ENCODE results near the gene HBQ1.
"Not testable (repeated sequence)": the region's sequence is repeated elsewhere in the genome, so short reads cannot be mapped to it uniquely, and the experiment has no call there.

Gene HBQ1

DNA sequence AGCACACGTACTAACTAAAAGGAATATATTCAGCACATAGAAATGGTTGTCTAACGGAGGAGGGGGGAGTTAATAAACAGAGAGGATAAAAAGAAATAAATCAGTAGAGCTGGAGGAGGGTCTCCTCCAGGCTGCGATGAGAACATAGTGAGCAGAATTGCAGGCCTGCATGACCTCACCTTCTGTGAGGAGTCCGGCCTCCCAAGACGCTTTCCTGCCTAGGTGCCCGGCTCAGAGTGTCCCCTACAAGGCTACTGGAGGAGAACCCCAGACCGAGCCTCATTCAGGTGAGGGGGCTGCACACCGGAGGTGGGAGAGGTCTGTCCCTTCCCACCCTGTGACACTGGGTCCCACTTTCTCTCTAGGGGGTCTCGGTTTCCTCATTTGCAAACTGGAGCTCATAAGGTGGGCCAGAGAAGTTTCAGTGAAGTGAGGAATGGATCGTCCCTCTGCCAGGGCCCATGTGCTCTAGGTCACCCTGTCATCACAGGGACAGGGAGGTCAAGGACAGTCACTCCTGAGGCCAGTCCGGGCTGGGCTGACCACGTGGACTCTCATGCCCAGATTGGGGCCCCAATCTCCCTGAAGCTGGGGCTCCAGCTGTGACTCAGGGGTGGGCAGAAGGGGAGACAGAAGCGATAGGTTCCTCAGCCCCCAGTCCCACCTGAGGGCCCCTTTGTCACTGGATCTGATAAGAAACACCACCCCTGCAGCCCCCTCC, 17.8 kb upstream of the HBQ1 start:
- DNase-seq, result no peak

DNA sequence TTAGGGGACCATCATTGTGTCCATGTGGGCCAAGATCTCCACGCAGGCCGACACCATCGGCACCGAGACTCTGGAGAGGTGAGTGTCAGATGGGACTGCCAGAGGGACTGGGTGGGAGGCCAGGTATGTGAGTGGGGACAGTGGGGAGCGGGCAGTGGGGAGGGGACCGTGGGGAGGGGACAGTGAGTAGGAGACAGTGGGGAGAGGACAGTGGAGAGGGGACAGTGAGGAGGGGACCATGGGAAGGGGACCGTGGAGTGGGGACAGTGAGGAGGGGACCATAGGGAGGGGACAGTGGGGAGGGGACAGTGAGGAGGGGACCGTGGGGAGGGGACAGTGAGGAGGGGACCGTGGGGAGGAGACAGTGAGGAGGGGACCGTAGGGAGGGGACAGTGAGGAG, 17.1 kb upstream of the HBQ1 start:
- not testable (repeated sequence) for DNase-seq

DNA sequence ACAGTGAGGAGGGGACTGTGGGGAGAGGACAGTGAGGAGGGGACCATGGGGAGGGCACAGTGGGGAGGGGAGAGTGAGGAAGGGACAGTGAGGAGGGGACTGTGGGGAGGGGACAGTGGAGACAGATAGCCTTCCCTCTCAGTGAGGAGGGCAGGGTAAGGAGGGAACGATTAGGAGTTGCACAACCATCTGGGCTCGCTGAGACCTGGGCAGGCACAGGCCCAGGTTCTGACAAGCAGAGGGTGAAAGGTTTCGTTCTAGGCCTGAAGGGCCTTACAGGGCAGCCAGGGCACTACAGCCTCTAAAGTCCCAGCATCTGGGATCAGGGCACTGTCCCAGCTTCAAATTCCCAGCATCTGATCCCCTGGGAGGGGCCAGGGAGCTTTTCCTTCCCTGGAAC, 16.6 kb upstream of the HBQ1 start:
- not testable (repeated sequence) for DNase-seq

DNA sequence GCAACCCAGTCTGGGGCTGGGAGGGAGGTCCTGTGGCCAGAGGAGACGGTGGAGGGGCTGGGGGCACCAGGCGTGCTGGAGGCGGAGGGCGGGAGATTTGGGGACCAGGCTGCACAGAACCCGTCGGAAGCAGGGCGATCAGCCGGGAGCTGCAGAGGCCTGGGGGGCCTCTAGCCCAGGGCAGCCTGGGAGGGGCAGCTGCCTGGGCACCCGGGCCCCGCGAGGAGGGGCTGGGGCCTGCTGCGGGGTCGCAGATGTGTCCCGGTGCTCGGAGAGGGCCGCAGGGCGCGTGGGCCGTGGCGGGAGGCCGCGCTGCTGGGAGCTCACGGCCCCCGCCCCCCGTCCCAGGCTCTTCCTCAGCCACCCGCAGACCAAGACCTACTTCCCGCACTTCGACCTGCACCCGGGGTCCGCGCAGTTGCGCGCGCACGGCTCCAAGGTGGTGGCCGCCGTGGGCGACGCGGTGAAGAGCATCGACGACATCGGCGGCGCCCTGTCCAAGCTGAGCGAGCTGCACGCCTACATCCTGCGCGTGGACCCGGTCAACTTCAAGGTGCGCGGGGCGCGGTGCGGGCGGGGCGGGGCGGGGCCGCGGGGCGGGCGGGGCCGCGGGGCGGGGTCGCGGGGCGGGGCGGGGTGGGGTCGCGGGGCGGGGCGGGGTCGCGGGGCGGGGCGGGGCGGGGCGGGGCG, 16.0 kb upstream of the HBQ1 start:
- DNase-seq, result not testable (repeated sequence)

DNA sequence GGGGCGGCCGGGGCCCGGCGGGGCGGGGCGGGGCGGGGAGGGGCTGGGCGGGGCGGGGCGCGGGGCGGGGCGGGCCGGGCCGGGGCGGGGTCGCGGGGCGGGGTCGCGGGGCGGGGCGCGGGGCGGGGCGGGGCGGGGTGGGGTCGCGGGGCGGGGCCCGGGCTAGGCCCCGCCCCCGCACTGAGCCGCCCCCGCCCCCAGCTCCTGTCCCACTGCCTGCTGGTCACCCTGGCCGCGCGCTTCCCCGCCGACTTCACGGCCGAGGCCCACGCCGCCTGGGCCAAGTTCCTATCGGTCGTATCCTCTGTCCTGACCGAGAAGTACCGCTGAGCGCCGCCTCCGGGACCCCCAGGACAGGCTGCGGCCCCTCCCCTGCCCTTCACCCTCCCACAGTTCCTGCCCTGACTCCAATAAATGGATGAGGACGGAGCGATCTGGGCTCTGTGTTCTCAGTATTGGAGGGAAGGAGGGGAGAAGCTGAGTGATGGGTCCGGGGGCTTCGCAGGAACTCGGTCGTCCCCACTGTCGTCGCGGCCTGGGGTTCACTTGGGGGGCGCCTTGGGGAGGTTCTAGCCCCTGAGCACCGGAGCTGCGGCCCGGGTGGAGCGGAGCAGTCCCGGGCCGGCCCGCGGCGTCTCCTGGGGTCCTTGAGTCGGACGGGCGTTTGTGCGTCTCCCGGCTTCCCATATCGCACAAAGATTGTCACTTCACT, 15.3 kb upstream of the HBQ1 start:
- DNase-seq, result no peak

DNA sequence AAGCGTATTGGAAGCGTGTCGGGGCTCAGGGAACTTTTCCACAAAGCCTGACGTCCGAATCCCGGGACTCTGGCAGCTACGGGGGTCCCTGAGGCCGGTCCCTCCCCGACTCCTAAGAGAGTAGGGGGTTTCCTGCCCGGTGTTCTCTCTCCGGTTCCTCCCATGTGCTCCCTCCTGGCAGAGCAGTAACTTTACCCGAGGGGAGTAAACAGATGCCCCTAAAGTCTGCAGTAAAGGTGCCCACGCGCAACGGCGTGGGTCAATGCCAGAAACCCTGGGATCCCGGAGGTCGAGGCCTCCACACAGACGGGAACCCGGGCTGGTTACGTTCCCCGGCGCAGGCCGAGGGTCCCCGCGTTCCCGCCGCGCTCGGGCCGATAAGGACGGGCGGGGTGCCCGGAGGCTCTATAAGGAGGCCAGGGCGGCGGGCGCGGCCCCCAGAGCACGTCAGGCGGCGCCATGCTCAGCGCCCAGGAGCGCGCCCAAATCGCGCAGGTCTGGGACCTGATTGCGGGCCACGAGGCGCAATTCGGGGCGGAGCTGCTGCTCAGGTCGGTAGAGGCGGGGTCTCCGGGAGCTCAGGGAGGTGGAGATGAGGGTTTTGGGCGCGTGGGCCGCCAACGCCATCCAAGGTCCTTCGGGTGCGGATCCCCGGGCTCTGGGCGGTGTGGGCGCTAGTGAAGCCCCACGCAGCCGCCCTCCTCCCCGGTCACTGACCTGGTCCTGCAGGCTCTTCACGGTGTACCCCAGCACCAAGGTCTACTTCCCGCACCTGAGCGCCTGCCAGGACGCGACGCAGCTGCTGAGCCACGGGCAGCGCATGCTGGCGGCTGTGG, 14.5 kb upstream of the HBQ1 start, which contains the start of gene HBM:
Gene HBM (plus strand): TSS at position 440 of the 836 bp plus-strand sequence. CDS start 20 bp downstream, at position 460.
- DNase-seq, result no peak

DNA sequence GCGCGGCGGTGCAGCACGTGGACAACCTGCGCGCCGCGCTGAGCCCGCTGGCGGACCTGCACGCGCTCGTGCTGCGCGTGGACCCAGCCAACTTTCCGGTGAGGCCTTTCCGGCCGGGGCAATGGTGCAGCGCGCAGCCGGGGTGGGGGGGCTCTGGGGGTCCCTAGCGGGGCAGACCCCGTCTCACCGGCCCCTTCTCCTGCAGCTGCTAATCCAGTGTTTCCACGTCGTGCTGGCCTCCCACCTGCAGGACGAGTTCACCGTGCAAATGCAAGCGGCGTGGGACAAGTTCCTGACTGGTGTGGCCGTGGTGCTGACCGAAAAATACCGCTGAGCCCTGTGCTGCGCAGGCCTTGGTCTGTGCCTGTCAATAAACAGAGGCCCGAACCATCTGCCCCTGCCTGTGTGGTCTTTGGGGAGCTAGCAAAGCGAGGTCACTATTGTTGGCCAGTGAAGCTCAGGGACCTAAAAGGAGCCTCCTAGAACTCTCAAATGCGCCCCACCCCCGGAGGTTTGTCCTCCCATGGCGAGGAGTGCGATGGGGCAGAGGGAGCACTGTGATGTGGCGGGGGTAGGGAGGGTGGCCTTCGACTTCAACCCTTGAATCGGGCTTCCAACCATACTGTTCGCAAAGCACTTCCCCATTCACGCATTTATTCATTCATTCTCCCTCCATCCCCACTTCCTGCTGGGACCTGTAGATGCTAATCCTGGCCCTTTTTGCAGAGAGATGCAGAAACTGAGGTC, 13.7 kb upstream of the HBQ1 start:
- DNase-seq, result no peak

DNA sequence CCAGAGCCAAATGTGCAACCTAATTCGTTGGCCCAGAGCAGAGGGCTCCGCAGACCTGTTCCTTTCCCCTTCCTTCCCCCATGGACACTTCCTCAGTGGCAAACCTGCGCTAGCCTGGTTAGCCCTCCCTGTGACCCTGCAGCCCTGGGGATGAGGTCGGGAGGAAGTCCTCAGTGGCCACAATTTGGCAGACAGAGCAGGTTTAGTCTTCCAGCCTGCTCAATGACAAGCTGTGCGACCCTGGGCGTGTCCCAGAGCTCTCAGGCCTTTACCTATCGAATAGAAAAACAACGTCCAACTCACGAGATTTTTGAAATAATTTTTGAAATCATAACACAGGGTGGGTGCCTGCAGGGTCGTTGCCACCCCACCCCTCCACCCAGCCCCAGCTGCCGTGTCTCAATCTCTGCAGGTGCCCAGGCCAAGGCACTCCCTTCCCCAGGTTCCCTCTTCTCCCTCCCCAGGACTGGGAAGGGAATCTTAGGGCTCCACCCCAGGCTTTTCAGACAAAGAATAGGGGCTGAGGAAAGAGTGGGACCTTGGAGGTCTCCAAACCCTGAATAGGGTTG, 13.1 kb upstream of the HBQ1 start:
- DNase-seq, result no peak

DNA sequence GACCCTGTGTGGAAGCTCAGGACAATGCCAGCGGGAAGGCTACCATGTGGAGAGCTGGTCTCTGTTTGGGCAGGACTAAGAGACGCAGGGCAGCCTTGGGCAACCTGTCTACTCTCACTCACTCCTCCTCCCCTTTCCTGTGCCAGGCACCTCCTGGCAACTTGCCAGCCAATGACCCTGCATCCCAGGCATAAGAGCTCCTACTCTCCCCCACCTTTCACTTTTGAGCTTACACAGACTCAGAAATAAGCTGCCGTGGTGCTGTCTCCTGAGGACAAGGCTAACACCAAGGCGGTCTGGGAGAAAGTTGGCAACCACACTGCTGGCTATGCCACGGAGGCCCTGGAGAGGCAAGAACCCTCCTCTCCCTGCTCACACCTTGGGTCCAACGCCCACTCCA, 11.8 kb upstream of the HBQ1 start:
- DNase-seq, result no peak

DNA sequence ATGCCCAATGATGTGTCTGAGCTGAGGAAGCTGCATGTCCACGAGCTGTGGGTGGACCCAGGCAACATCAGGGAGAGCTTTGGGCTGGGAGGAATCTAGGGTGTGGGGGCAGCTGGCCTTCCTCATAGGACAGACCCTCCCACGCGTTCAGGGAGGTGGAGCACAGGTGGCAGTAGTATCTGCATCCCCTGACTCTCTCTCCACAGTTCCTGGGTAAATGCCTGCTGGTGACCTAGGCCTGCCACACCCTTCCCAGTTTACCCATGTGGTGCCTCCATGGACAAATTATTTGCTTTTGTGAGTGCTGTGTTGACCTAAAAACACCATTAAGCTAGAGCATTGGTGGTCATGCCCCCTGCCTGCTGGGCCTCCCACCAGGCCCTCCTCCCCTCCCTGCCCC, 11.2 kb upstream of the HBQ1 start:
- DNase-seq, result no peak

DNA sequence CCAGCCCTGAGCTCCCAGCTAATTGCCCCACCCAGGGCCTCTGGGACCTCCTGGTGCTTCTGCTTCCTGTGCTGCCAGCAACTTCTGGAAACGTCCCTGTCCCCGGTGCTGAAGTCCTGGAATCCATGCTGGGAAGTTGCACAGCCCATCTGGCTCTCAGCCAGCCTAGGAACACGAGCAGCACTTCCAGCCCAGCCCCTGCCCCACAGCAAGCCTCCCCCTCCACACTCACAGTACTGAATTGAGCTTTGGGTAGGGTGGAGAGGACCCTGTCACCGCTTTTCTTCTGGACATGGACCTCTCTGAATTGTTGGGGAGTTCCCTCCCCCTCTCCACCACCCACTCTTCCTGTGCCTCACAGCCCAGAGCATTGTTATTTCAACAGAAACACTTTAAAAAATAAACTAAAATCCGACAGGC, 10.2 kb upstream of the HBQ1 start:
- DNase-seq, result not testable (repeated sequence)

DNA sequence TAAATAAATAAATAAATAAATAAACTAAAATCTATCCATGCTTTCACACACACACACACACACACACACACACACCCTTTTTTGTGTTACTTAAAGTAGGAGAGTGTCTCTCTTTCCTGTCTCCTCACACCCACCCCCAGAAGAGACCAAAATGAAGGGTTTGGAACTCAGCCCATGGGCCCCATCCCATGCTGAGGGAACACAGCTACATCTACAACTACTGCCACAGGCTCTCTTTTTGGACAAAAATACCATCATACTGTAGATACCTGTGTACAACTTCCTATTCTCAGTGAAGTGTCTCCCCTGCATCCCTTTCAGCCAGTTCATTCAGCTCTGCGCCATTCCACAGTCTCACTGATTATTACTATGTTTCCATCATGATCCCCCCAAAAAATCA, 9.5 kb upstream of the HBQ1 start:
- no peak for DNase-seq

DNA sequence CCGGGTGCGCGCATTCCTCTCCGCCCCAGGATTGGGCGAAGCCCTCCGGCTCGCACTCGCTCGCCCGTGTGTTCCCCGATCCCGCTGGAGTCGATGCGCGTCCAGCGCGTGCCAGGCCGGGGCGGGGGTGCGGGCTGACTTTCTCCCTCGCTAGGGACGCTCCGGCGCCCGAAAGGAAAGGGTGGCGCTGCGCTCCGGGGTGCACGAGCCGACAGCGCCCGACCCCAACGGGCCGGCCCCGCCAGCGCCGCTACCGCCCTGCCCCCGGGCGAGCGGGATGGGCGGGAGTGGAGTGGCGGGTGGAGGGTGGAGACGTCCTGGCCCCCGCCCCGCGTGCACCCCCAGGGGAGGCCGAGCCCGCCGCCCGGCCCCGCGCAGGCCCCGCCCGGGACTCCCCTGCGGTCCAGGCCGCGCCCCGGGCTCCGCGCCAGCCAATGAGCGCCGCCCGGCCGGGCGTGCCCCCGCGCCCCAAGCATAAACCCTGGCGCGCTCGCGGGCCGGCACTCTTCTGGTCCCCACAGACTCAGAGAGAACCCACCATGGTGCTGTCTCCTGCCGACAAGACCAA, 7.8 kb upstream of the HBQ1 start, which contains the start of gene HBA2:
Gene HBA2 (plus strand): TSS at position 503 of the 568 bp plus-strand sequence. CDS start 37 bp downstream, at position 540.
- not testable (repeated sequence) for DNase-seq

DNA sequence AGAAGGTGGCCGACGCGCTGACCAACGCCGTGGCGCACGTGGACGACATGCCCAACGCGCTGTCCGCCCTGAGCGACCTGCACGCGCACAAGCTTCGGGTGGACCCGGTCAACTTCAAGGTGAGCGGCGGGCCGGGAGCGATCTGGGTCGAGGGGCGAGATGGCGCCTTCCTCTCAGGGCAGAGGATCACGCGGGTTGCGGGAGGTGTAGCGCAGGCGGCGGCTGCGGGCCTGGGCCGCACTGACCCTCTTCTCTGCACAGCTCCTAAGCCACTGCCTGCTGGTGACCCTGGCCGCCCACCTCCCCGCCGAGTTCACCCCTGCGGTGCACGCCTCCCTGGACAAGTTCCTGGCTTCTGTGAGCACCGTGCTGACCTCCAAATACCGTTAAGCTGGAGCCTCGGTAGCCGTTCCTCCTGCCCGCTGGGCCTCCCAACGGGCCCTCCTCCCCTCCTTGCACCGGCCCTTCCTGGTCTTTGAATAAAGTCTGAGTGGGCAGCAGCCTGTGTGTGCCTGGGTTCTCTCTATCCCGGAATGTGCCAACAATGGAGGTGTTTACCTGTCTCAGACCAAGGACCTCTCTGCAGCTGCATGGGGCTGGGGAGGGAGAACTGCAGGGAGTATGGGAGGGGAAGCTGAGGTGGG, 6.9 kb upstream of the HBQ1 start:
- DNase-seq, result not testable (repeated sequence)

DNA sequence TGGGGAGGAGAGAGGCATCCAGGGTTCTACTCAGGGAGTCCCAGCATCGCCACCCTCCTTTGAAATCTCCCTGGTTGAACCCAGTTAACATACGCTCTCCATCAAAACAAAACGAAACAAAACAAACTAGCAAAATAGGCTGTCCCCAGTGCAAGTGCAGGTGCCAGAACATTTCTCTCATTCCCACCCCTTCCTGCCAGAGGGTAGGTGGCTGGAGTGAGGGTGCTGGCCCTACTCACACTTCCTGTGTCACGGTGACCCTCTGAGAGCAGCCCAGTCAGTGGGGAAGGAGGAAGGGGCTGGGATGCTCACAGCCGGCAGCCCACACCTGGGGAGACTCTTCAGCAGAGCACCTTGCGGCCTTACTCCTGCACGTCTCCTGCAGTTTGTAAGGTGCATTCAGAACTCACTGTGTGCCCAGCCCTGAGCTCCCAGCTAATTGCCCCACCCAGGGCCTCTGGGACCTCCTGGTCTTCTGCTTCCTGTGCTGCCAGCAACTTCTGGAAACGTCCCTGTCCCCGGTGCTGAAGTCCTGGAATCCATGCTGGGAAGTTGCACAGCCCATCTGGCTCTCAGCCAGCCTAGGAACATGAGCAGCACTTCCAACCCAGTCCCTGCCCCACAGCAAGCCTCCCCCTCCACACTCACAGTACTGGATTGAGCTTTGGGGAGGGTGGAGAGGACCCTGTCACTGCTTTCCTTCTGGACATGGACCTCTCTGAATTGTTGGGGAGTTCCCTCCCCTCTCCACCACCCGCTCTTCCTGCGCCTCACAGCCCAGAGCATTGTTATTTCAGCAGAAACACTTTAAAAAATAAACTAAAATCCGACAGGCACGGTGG, 6.1 kb upstream of the HBQ1 start:
- DNase-seq, result not testable (repeated sequence)

DNA sequence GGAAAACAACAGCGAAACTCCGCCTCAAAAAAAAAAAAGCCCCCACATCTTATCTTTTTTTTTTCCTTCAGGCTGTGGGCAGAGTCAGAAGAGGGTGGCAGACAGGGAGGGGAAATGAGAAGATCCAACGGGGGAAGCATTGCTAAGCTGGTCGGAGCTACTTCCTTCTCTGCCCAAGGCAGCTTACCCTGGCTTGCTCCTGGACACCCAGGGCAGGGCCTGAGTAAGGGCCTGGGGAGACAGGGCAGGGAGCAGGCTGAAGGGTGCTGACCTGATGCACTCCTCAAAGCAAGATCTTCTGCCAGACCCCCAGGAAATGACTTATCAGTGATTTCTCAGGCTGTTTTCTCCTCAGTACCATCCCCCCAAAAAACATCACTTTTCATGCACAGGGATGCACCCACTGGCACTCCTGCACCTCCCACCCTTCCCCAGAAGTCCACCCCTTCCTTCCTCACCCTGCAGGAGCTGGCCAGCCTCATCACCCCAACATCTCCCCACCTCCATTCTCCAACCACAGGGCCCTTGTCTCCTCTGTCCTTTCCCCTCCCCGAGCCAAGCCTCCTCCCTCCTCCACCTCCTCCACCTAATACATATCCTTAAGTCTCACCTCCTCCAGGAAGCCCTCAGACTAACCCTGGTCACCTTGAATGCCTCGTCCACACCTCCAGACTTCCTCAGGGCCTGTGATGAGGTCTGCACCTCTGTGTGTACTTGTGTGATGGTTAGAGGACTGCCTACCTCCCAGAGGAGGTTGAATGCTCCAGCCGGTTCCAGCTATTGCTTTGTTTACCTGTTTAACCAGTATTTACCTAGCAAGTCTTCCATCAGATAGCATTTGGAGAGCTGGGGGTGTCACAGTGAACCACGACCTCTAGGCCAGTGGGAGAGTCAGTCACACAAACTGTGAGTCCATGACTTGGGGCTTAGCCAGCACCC, 5.0 kb upstream of the HBQ1 start:
- DNase-seq, result no peak

DNA sequence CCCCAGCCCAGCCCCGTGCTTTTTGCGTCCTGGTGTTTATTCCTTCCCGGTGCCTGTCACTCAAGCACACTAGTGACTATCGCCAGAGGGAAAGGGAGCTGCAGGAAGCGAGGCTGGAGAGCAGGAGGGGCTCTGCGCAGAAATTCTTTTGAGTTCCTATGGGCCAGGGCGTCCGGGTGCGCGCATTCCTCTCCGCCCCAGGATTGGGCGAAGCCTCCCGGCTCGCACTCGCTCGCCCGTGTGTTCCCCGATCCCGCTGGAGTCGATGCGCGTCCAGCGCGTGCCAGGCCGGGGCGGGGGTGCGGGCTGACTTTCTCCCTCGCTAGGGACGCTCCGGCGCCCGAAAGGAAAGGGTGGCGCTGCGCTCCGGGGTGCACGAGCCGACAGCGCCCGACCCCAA, 4.3 kb upstream of the HBQ1 start:
- not testable (repeated sequence) for DNase-seq
